ENCODE data around the gene RADIL.

- TF ChIP-seq POLR2AphosphoS5 (IDR thresholded peaks at IDR 0.05) (no peak), CTCF (IDR thresholded peaks at IDR 0.05) (no peak), POLR2A (IDR thresholded peaks at IDR 0.05) (no peak), EP300 (IDR thresholded peaks at IDR 0.05) (no peak)
Observed at GRCh38 chr7:4758111-4758510, 125.4 kb downstream of the RADIL start.

Data from stomach (tissue), 4 donors.